GM23338 (cell line): ENCODE data around the gene PPP1R12C.

Experiments used
- CREB1 ChIP-seq: fragments of 250-450 bp; sonication (Bioruptor Pico); IDR thresholded peaks from 2 replicates; pipeline ENCODE4 v1.5.0; 2020; ENCODE audit warnings: low read depth, mild to moderate bottlenecking, moderate library complexity
- CTCF ChIP-seq, 2 experiments: fragments of 200-600 bp in 1 of 2; sonication (generic) in 1 of 2; conservative IDR thresholded peaks; 2 replicates each; pipeline versions ENCODE4 v1.5.1 to v1.6.1; 2016 to 2017; ENCODE audit warnings: antibody characterized with exemption in 2 of 2, low read depth in 2 of 2, mild to moderate bottlenecking in 2 of 2, moderate library complexity in 1 of 2
- EZH2 ChIP-seq: fragments of 200-600 bp; sonication (generic); IDR thresholded peaks from one replicate; pipeline ENCODE4 v1.8.0; 2017; ENCODE audit warnings: antibody characterized with exemption, mild to moderate bottlenecking, low read depth; ENCODE audit not compliant: unreplicated experiment
- EZH2phosphoT487 ChIP-seq: fragments of 200-600 bp; sonication (generic); IDR thresholded peaks from one replicate; pipeline ENCODE4 v1.8.1; 2018; ENCODE audit warnings: antibody characterized with exemption; ENCODE audit not compliant: unreplicated experiment
- POLR2AphosphoS5 ChIP-seq: IDR thresholded peaks from 2 replicates; pipeline ENCODE4 v1.6.1; 2016; ENCODE audit warnings: antibody characterized with exemption, low read depth
- REST ChIP-seq: IDR thresholded peaks from one replicate; pipeline ENCODE4 v1.6.1; 2018; ENCODE audit warnings: antibody characterized with exemption; ENCODE audit not compliant: unreplicated experiment
- ZNF114 ChIP-seq: fragments of 250-450 bp; sonication (Bioruptor Pico); IDR thresholded peaks from 2 replicates; pipeline ENCODE4 v1.5.0; 2020; ENCODE audit warnings: mild to moderate bottlenecking, moderate library complexity

- TF ChIP-seq CTCF (conservative IDR thresholded peaks at IDR 0.05; ENCODE audit: low read depth in 2 of 2) (no peak), REST (no peak), EZH2phosphoT487 (no peak), CREB1 (CRISPR knock-in tag) (no peak), POLR2AphosphoS5 (no peak; the same call in 1 of the 2 replicates), ZNF114 (CRISPR knock-in tag) (no peak), EZH2 (no peak)
These were observed 69.0 kb downstream of the PPP1R12C start for GRCh38 chr19:55048446-55048845.
